Activated naive CD4-positive, alpha-beta T cell treated with anti-CD3 and anti-CD28 coated beads, Interleukin-2, amount 50 U/mL, for 24 hours (primary cell): ENCODE data around the gene SPOCK1.

Experiments used
- H3K27ac Mint-ChIP-seq: one replicate; pipeline ENCODE4 v1.8.0; 2021; ENCODE audit warnings: mild to moderate bottlenecking, mixed read lengths
- H3K27me3 Mint-ChIP-seq: one replicate; pipeline ENCODE4 v1.8.0; 2021; ENCODE audit warnings: mixed read lengths
- H3K36me3 Mint-ChIP-seq: one replicate; pipeline ENCODE4 v1.8.0; 2021; ENCODE audit warnings: mixed read lengths
- H3K4me1 Mint-ChIP-seq: one replicate; pipeline ENCODE4 v1.8.0; 2021; ENCODE audit warnings: mixed read lengths
- H3K4me3 Mint-ChIP-seq: one replicate; pipeline ENCODE4 v1.8.0; 2021; ENCODE audit warnings: mild to moderate bottlenecking, mixed read lengths
- H3K9me3 Mint-ChIP-seq: one replicate; pipeline ENCODE4 v1.8.0; 2021; ENCODE audit warnings: mixed read lengths

The SPOCK1 gene

GRCh38 chr5:137206030-137206715 lies 293.0 kb downstream of the SPOCK1 start:
- H3K4me3 Mint-ChIP-seq: no peak overlapping the region
- no peak overlapping the region for H3K27ac Mint-ChIP-seq
- H3K27me3 Mint-ChIP-seq: peaks cover 2% of the 10 kb centered on the region
- H3K9me3 Mint-ChIP-seq: peaks cover 5% of the 10 kb centered on the region
- H3K4me1 Mint-ChIP-seq: no peaks in the 10 kb centered on the region
- H3K36me3 Mint-ChIP-seq: no peaks in the 10 kb centered on the region

DNA sequence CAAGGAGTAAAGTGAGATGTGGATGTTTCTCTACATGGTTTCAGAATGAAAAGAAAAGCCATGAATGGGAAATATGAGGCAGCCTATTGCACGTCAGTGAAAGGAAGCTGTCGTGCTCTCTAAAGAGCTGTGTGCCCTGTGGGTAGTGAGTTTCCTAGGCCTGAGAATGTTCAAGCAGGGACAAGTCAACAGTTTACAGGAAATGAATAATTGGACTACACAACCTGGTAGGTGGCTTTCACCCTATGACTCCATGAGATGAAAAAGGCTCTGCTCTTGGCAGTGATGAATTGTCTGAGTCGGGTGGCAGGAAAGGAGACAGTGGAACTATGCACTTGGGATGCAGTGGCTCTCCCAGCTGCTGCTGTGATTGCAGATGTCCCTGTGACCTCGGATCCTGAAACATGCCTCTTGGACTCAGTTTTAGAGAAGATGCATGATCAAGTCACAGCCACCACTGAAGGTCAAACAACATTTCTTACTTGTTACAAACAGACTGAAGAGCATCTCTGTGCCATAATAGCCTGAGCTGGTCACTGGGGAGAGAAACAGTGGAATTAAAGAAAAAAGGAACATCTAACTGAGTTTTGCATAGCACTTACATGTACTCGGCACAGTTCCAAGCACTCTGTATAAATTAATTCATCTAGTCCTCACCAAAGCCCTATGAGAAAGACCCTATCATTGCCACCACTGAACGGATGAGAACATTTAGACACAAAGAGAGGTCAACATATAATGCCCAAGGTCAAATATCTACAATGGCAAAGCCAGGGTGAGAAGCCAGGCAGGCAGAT lies 293.7 kb downstream of the SPOCK1 start:
- peaks cover 5% of the 10 kb centered on the region for H3K9me3 Mint-ChIP-seq
- no peaks in the 10 kb centered on the region for H3K4me1 Mint-ChIP-seq
- H3K27me3 Mint-ChIP-seq: peaks cover 2% of the 10 kb centered on the region
- H3K36me3 Mint-ChIP-seq: no peaks in the 10 kb centered on the region
- H3K4me3 Mint-ChIP-seq: no peak overlapping the region
- no peak overlapping the region for H3K27ac Mint-ChIP-seq

- no peak overlapping the region for H3K4me3 Mint-ChIP-seq
- peaks cover 5% of the 10 kb centered on the region for H3K9me3 Mint-ChIP-seq
- no peaks in the 10 kb centered on the region for H3K36me3 Mint-ChIP-seq
- H3K27ac Mint-ChIP-seq: no peak overlapping the region
- peaks cover 2% of the 10 kb centered on the region for H3K27me3 Mint-ChIP-seq
- no peaks in the 10 kb centered on the region for H3K4me1 Mint-ChIP-seq
Observed at GRCh38 chr5:137203011-137203632, 296.0 kb downstream of the SPOCK1 start.

DNA sequence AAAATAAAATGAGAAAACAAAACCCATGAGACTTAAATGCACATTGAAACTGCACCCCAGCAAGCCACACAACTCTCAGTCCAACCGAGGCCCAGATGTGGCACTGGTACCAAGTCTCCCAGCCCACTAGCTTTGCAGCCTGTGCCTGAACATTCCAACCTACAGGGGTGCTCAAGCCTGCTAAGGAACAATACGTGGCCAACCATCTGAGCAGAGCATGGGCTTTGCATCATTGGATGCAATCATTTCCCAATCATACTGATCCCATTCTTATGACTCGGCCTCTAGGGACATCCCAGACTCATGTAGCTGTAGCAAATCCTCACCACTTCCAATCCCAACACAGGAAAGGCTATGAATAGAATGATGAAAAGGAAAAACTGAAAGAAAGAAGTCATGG lies 297.2 kb downstream of the SPOCK1 start:
- Mint-ChIP-seq H3K4me3 (no peak overlapping the region), H3K27me3 (peaks cover 2% of the 10 kb centered on the region), H3K27ac (no peak overlapping the region), H3K9me3 (peaks cover 5% of the 10 kb centered on the region), H3K4me1 (no peaks in the 10 kb centered on the region), H3K36me3 (no peaks in the 10 kb centered on the region)

DNA sequence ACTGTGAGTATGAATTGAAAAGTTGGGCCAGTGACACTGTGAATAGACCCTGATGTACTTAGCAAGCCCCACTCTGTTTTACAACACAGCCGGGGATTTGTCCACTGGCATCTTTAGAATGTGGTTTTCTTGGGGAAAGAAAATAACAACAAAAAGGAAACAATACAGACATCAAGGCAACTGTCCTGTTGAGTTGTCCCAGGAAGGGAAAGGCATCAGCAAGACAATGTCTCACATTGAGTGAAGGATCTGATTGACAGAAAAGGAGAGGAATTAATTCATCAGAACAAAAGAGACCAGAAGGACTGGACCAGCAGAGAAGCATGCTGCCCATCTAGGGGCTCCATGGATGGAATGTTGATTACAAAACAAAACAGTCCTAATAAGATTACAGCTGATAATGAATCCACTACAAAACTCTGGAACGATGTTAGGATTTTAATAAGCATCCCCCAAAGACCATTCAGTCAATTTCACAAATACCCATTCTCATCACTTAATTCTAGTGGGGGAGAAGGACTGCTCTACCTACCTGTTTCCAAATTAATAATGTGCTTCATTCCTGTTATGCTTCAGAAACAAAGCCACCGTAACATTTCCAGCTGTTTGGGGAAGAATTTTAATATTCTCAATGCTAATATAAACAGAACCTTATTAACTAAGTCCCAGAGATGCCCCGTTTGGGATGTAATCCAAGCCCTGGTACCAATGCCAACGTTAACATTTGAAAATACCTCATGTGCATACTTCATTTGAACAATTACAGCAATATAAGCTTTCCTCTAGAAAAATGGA lies 298.0 kb downstream of the SPOCK1 start:
- Mint-ChIP-seq H3K27ac (no peak overlapping the region), H3K27me3 (peaks cover 2% of the 10 kb centered on the region), H3K4me1 (no peaks in the 10 kb centered on the region), H3K4me3 (no peak overlapping the region), H3K36me3 (no peaks in the 10 kb centered on the region), H3K9me3 (peaks cover 5% of the 10 kb centered on the region)

- Mint-ChIP-seq H3K36me3 (no peaks in the 10 kb centered on the region), H3K4me3 (no peak overlapping the region), H3K9me3 (peaks cover 4% of the 10 kb centered on the region), H3K27ac (no peak overlapping the region), H3K27me3 (peaks cover 2% of the 10 kb centered on the region), H3K4me1 (no peaks in the 10 kb centered on the region)
Observed at GRCh38 chr5:137199966-137200365, 299.2 kb downstream of the SPOCK1 start.

- H3K9me3 Mint-ChIP-seq: no peaks in the 10 kb centered on the region
- no peaks in the 10 kb centered on the region for H3K4me1 Mint-ChIP-seq
- H3K27me3 Mint-ChIP-seq: no peaks in the 10 kb centered on the region
- no peak overlapping the region for H3K4me3 Mint-ChIP-seq
- H3K36me3 Mint-ChIP-seq: no peaks in the 10 kb centered on the region
- no peak overlapping the region for H3K27ac Mint-ChIP-seq
Observed at GRCh38 chr5:137199201-137199600, 299.9 kb downstream of the SPOCK1 start.

GRCh38 chr5:137195483-137195882 lies 303.6 kb downstream of the SPOCK1 start:
- H3K27me3 Mint-ChIP-seq: peaks cover 2% of the 10 kb centered on the region
- no peaks in the 10 kb centered on the region for H3K36me3 Mint-ChIP-seq
- no peak overlapping the region for H3K27ac Mint-ChIP-seq
- no peaks in the 10 kb centered on the region for H3K9me3 Mint-ChIP-seq
- no peak overlapping the region for H3K4me3 Mint-ChIP-seq
- no peaks in the 10 kb centered on the region for H3K4me1 Mint-ChIP-seq

DNA sequence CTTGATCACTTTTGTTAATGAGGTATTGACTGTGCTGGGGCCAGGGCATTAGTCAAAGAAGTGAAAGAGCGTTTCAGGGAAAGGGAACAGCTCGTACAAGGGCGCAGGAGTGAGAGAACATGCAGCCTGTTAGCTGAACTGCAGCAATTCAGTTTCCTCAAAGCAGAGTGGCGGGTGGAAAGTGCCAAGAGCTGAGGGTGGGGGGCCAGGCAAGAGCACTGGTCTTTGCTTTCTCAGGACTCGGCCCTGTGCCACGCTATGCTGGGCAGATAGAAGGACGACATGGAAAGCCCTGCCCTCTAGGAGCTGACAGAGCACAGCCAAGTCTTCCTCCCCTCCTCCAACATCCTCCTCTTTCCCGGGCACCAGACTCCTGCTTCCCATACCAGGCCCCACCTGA lies 304.8 kb downstream of the SPOCK1 start:
- H3K27me3 Mint-ChIP-seq: peaks cover 2% of the 10 kb centered on the region
- H3K4me3 Mint-ChIP-seq: no peak overlapping the region
- H3K27ac Mint-ChIP-seq: no peak overlapping the region
- no peaks in the 10 kb centered on the region for H3K4me1 Mint-ChIP-seq
- no peaks in the 10 kb centered on the region for H3K9me3 Mint-ChIP-seq
- no peaks in the 10 kb centered on the region for H3K36me3 Mint-ChIP-seq

DNA sequence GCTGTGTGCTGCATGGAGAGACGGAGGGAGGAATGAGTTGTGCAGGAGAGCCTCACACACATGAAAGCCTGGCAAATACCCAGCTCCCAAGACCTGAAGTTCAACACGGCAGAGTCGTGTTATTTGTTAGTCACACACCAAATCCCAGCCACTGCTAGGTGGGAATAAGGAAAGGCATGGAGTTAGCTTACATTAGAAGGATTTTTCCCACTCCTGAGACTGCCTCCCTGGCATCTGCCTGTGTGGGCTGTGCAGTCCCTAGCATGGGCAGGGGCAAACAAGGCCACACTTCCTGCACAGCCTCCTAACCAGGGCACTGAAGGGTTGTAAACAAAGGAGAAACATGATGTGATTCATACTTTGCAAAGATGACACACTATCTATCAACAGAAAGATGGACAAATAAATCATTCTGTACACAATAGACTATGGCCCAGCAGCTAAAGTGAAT lies 306.8 kb downstream of the SPOCK1 start:
- Mint-ChIP-seq H3K27me3 (peaks cover 2% of the 10 kb centered on the region), H3K27ac (no peak overlapping the region), H3K9me3 (no peaks in the 10 kb centered on the region), H3K36me3 (no peaks in the 10 kb centered on the region), H3K4me1 (no peaks in the 10 kb centered on the region), H3K4me3 (no peak overlapping the region)

GRCh38 chr5:137191179-137191578 lies 307.9 kb downstream of the SPOCK1 start:
- Mint-ChIP-seq H3K27me3 (peaks cover 2% of the 10 kb centered on the region), H3K4me3 (no peak overlapping the region), H3K36me3 (no peaks in the 10 kb centered on the region), H3K27ac (no peak overlapping the region), H3K9me3 (no peaks in the 10 kb centered on the region), H3K4me1 (no peaks in the 10 kb centered on the region)

DNA sequence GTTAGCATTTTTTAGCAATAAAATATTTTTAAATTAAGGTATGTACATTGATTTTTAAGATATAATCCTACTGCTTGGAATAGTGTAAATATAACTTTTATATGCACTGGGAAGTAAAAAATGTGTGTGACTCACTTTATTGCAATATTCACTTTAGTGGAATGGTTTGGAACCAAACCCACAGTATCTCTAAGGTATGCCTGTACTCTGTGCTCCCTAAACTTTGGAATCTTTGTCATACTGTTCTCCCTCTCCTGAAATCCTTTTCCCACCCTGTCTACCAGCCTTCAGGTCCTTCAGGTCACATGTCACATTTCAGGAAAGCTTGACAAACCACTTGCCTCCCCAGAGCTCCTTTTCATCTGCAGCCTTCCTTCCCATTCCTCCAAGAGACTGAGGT lies 308.7 kb downstream of the SPOCK1 start:
- H3K27me3 Mint-ChIP-seq: peaks cover 2% of the 10 kb centered on the region
- no peaks in the 10 kb centered on the region for H3K9me3 Mint-ChIP-seq
- H3K4me1 Mint-ChIP-seq: no peaks in the 10 kb centered on the region
- no peak overlapping the region for H3K27ac Mint-ChIP-seq
- H3K36me3 Mint-ChIP-seq: no peaks in the 10 kb centered on the region
- no peak overlapping the region for H3K4me3 Mint-ChIP-seq

- Mint-ChIP-seq H3K36me3 (no peaks in the 10 kb centered on the region), H3K27ac (no peak overlapping the region), H3K4me1 (no peaks in the 10 kb centered on the region), H3K27me3 (peaks cover 2% of the 10 kb centered on the region), H3K4me3 (no peak overlapping the region), H3K9me3 (no peaks in the 10 kb centered on the region)
Observed at GRCh38 chr5:137190031-137190430, 309.1 kb downstream of the SPOCK1 start.

DNA sequence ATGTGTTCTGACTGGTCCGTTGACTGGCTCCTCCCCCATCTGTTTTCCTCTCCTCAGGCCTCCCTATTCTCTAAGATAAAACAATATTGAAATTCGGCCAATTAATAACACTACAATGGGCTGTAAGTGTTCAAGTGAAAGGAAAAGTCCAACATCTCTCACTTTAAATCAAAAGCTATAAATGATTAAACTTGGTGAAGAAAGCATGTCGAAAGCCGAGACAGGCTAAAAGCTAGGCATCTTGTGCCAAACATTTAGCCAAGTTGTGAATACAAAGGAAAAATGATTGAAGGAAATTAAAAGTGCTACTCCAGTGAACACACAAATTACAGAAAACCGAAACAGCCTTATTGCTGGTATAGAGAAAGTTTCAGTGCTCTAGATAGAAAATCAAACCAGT lies 310.6 kb downstream of the SPOCK1 start:
- no peaks in the 10 kb centered on the region for H3K4me1 Mint-ChIP-seq
- H3K9me3 Mint-ChIP-seq: no peaks in the 10 kb centered on the region
- H3K27ac Mint-ChIP-seq: no peak overlapping the region
- H3K36me3 Mint-ChIP-seq: no peaks in the 10 kb centered on the region
- H3K4me3 Mint-ChIP-seq: no peak overlapping the region
- peaks cover 2% of the 10 kb centered on the region for H3K27me3 Mint-ChIP-seq

GRCh38 chr5:137186759-137187461 lies 312.2 kb downstream of the SPOCK1 start:
- H3K27ac Mint-ChIP-seq: no peak overlapping the region
- no peaks in the 10 kb centered on the region for H3K36me3 Mint-ChIP-seq
- no peak overlapping the region for H3K4me3 Mint-ChIP-seq
- H3K4me1 Mint-ChIP-seq: no peaks in the 10 kb centered on the region
- no peaks in the 10 kb centered on the region for H3K9me3 Mint-ChIP-seq
- peaks cover 5% of the 10 kb centered on the region for H3K27me3 Mint-ChIP-seq
